HCT116 (cell line): Measurements from ENCODE around the gene IMPACT. TPM values are rescaled to one million over a fixed set of nuclear protein-coding genes. Genes with fewer than 3 reads are reported as not detected.

Source experiments
- ATAC-seq: fragments of 200-7000 bp; cut with Tn5 transposase; 2 replicates; pipeline ENCODE4 v1.9.1; 2020; ENCODE audit warnings: mild to moderate bottlenecking, moderate library complexity
- BruUV-seq: library from RNA; stranded (reverse); fragments of 400-500 nt; replicated peaks from 2 replicates; lab custom pipeline; 2021; lab: Mats Ljungman, UMichigan
- CTCF ChIA-PET: fragments of 300-600 bp; sonication (Branson Sonifier 250); formaldehyde crosslinking; loops from one replicate; lab custom pipeline; 2021; ENCODE audit warnings: antibody characterized with exemption; lab: Charles Lee
- POLR2A ChIA-PET: fragments of 300-600, 350-600 bp; sonication (Branson Sonifier 250); formaldehyde crosslinking; loops from one replicate; lab custom pipeline; 2021; ENCODE audit warnings: antibody characterized with exemption; lab: Charles Lee
- RAD21 ChIA-PET, 2 experiments: fragments of 300-600 bp; sonication (Branson Sonifier 250); formaldehyde crosslinking; loops; one replicate each; lab custom pipeline; 2023; ENCODE audit warnings: low total read pairs in 2 of 2; ENCODE audit not compliant: uncharacterized antibody in 2 of 2, unreplicated experiment in 2 of 2, low non-redundant PET in 1 of 2; lab: Charles Lee
- DNase-seq: peaks from one replicate; pipeline ENCODE4 v3.0.0-alpha.2; 2010; ENCODE audit warnings: low read depth, low spot score
- H2AFZ ChIP-seq: fragments of 200-600 bp; shearing (Covaris generic), sonication (generic); 2 replicates; pipeline ENCODE4 v1.6.1; 2017; ENCODE audit warnings: low read depth, mixed run types, mixed read lengths, antibody characterized with exemption, low read length; ENCODE audit not compliant: poor library complexity, severe bottlenecking
- H3K27ac ChIP-seq: 2 replicates; pipeline ENCODE4 v1.5.1; 2012; ENCODE audit warnings: low read depth, low read length
- H3K27me3 ChIP-seq: fragments of 200-600 bp; sonication (generic); 2 replicates; pipeline ENCODE4 v1.6.1; 2016; ENCODE audit warnings: mixed run types, low read length, mixed read lengths; ENCODE audit not compliant: insufficient read depth
- H3K36me3 ChIP-seq, 2 experiments: fragments of 200-500 bp in 1 of 2; fragments of 200-600 bp in 1 of 2; sonication (Bioruptor generic) in 1 of 2; sonication (generic) in 1 of 2; 2 replicates each; pipeline versions ENCODE4 v1.5.1 to v1.6.1; 2014 to 2016; ENCODE audit warnings: low read length in 2 of 2, inconsistent platforms in 1 of 2, mixed read lengths in 1 of 2, mixed run types in 1 of 2; ENCODE audit not compliant: insufficient read depth in 2 of 2, control insufficient read depth in 1 of 2
- H3K4me1 ChIP-seq, 2 experiments: fragments of 200-600 bp in 1 of 2; sonication (generic) in 1 of 2; 2 replicates each; pipeline versions ENCODE4 v1.5.1 to v1.6.1; 2012 to 2017; ENCODE audit warnings: low read length in 2 of 2, inconsistent platforms in 1 of 2, mild to moderate bottlenecking in 1 of 2, mixed read lengths in 1 of 2, mixed run types in 1 of 2, moderate library complexity in 1 of 2; ENCODE audit not compliant: insufficient read depth in 2 of 2, control insufficient read depth in 1 of 2
- H3K4me2 ChIP-seq: fragments of 200-600 bp; sonication (generic); 2 replicates; pipeline ENCODE4 v1.6.1; 2017; ENCODE audit warnings: mixed run types, low read length, mixed read lengths
- H3K4me3 ChIP-seq, 2 experiments: fragments of 200-600 bp in 1 of 2; sonication (generic) in 1 of 2; replicated peaks in 1 of 2; 2 replicates each; pipeline ENCODE4 v1.5.1; 2011 to 2016; ENCODE audit warnings: low read length in 2 of 2, control low read depth in 1 of 2, low read depth in 1 of 2, mild to moderate bottlenecking in 1 of 2, mixed read lengths in 1 of 2, mixed run types in 1 of 2
- H3K79me2 ChIP-seq: fragments of 200-600 bp; sonication (generic); 2 replicates; pipeline ENCODE4 v1.6.1; 2017; ENCODE audit warnings: mild to moderate bottlenecking, mixed run types, low read length, moderate library complexity, mixed read lengths; ENCODE audit not compliant: insufficient read depth
- H3K9ac ChIP-seq: fragments of 200-600 bp; sonication (generic); 2 replicates; pipeline ENCODE4 v1.6.1; 2016; ENCODE audit warnings: low read length, mixed read lengths
- H3K9me2 ChIP-seq: fragments of 200-600 bp; sonication (generic), shearing (Covaris generic); 2 replicates; pipeline ENCODE4 v1.6.1; 2017; ENCODE audit warnings: mixed run types, mild to moderate bottlenecking, moderate library complexity; ENCODE audit not compliant: insufficient read depth
- H3K9me3 ChIP-seq, 2 experiments: fragments of 200-500 bp in 1 of 2; fragments of 200-600 bp in 1 of 2; sonication (Bioruptor generic) in 1 of 2; sonication (generic) in 1 of 2; 2 replicates each; pipeline ENCODE4 v1.6.1; 2014 to 2017; ENCODE audit warnings: low read length in 2 of 2, mixed read lengths in 2 of 2, inconsistent platforms in 1 of 2, low read depth in 1 of 2, mild to moderate bottlenecking in 1 of 2, mixed run types in 1 of 2, moderate library complexity in 1 of 2; ENCODE audit not compliant: control insufficient read depth in 1 of 2, insufficient read depth in 1 of 2
- H4K20me1 ChIP-seq: fragments of 200-600 bp; sonication (generic), shearing (Covaris generic); 2 replicates; pipeline ENCODE4 v1.6.1; 2017; ENCODE audit warnings: mixed run types, mild to moderate bottlenecking, moderate library complexity; ENCODE audit not compliant: insufficient read depth
- ATF3 ChIP-seq: IDR thresholded peaks from 2 replicates; pipeline ENCODE4 v1.6.1; 2012
- CEBPB ChIP-seq: IDR thresholded peaks from 2 replicates; pipeline ENCODE4 v1.6.1; 2012; ENCODE audit warnings: low read depth
- EZH2 ChIP-seq: fragments of 200-600 bp; sonication (generic); IDR thresholded peaks from 2 replicates; pipeline ENCODE4 v1.6.1; 2017; ENCODE audit warnings: antibody characterized with exemption, mixed run types
- EZH2phosphoT487 ChIP-seq: fragments of 200-600 bp; IDR thresholded peaks from 2 replicates; pipeline ENCODE4 v1.6.1; 2018; ENCODE audit warnings: antibody characterized with exemption, borderline replicate concordance
- FOSL1 ChIP-seq: IDR thresholded peaks from 2 replicates; pipeline ENCODE4 v1.6.1; 2012; ENCODE audit warnings: low read depth
- RAD21 ChIP-seq: IDR thresholded peaks from 2 replicates; pipeline ENCODE4 v1.6.1; 2012; ENCODE audit warnings: low read depth, mild to moderate bottlenecking
- SP1 ChIP-seq: IDR thresholded peaks from 2 replicates; pipeline ENCODE4 v1.6.1; 2012; ENCODE audit warnings: low read depth
- SRF ChIP-seq: IDR thresholded peaks from 2 replicates; pipeline ENCODE4 v1.6.1; 2012; ENCODE audit warnings: low read depth
- TCF7L2 ChIP-seq: IDR thresholded peaks from 2 replicates; pipeline ENCODE4 v1.7.0; 2011; ENCODE audit warnings: borderline replicate concordance, inconsistent platforms; ENCODE audit not compliant: insufficient read depth, insufficient read length; ENCODE audit errors: extremely low read depth
- YY1 ChIP-seq: IDR thresholded peaks from 2 replicates; pipeline ENCODE4 v1.6.1; 2011; ENCODE audit warnings: low read length, low read depth, moderate library complexity, mild to moderate bottlenecking; ENCODE audit not compliant: insufficient replicate concordance; ENCODE audit errors: extremely low read depth
- ZFX ChIP-seq: fragments of 450-650 bp; IDR thresholded peaks from 2 replicates; pipeline ENCODE4 v1.6.1; 2017
- intact Hi-C: fragments of 100-400 bp; cut with micrococcal nuclease; formaldehyde crosslinking; loops from 2 replicates; pipeline ENCODE4 v1.10.0; 2022
- total RNA-seq: library from RNA; stranded (reverse); gene quantifications from one replicate; pipeline ENCODE4 v1.2.1, GENCODE V29; 2021; ENCODE audit not compliant: unreplicated experiment
- TF ChIP-seq, protein P1 (sequence below), 3 experiments: fragments of 200-600 bp in 1 of 3; sonication (generic) in 1 of 3; IDR thresholded peaks in 2 of 3; conservative IDR thresholded peaks in 1 of 3; 2 replicates each; pipeline ENCODE4 v1.5.1; 2012 to 2017; ENCODE audit warnings: low read depth in 2 of 3, low read length in 2 of 3, antibody characterized with exemption in 1 of 3, borderline replicate concordance in 1 of 3, control low read depth in 1 of 3, mild to moderate bottlenecking in 1 of 3, mixed read lengths in 1 of 3, mixed run types in 1 of 3, moderate library complexity in 1 of 3; ENCODE audit not compliant: insufficient read depth in 1 of 3
- TF ChIP-seq, protein P2 (sequence below): IDR thresholded peaks from 2 replicates; pipeline ENCODE4 v1.6.1; 2012; ENCODE audit warnings: low read depth
- TF ChIP-seq, protein P3 (sequence below): IDR thresholded peaks from 2 replicates; pipeline ENCODE4 v1.6.1; 2012

Gene IMPACT
- total RNA-seq, 1 experiment from 2014 or later, result 46.4 TPM

GRCh38 chr18:24420551-24420950 lies 5.9 kb upstream of the IMPACT start (continued):
- TF ChIP-seq, protein P1, sequence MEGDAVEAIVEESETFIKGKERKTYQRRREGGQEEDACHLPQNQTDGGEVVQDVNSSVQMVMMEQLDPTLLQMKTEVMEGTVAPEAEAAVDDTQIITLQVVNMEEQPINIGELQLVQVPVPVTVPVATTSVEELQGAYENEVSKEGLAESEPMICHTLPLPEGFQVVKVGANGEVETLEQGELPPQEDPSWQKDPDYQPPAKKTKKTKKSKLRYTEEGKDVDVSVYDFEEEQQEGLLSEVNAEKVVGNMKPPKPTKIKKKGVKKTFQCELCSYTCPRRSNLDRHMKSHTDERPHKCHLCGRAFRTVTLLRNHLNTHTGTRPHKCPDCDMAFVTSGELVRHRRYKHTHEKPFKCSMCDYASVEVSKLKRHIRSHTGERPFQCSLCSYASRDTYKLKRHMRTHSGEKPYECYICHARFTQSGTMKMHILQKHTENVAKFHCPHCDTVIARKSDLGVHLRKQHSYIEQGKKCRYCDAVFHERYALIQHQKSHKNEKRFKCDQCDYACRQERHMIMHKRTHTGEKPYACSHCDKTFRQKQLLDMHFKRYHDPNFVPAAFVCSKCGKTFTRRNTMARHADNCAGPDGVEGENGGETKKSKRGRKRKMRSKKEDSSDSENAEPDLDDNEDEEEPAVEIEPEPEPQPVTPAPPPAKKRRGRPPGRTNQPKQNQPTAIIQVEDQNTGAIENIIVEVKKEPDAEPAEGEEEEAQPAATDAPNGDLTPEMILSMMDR (IDR thresholded peaks at IDR 0.05 in 2 of 3, conservative IDR thresholded peaks at IDR 0.05 in 1 of 3; ENCODE audit: borderline replicate concordance in 1 of 3, insufficient read depth in 1 of 3, low read depth in 2 of 3, low read length in 2 of 3), result no peak
- TF ChIP-seq EZH2, result no peak
- TF ChIP-seq FOSL1, result no peak
- no peak for TF ChIP-seq RAD21

GRCh38 chr18:24421831-24422230 lies 4.6 kb upstream of the IMPACT start:
- H3K9me3 ChIP-seq, result no peaks in the 10 kb centered on the region
- CTCF ChIA-PET, result no interaction called here
- RAD21 ChIA-PET, result no interaction called here
- ATAC-seq (no peak), DNase-seq (no peak)
- BruUV-seq, result no TSS peak
- H4K20me1 ChIP-seq, result no peaks in the 10 kb centered on the region
- no peak overlapping the region for H3K4me3 ChIP-seq
- H2AFZ ChIP-seq, result no peak overlapping the region
- intact Hi-C loops, result loop anchor here (10.0 kb wide), 1 partner anchor 67 kb away; no protein-coding TSS in a partner anchor
- H3K79me2 ChIP-seq, result peaks cover 1% of the 10 kb centered on the region; the same call in 1 of the 2 replicates
- POLR2A ChIA-PET, result no interaction called here
- peaks cover 0 to 9% of the 10 kb centered on the region in 2 experiments; a peak in 2 of 4 replicates for H3K4me1 ChIP-seq
- no peak overlapping the region for H3K27ac ChIP-seq
- no peak overlapping the region for H3K9ac ChIP-seq
- no peaks in the 10 kb centered on the region for H3K9me2 ChIP-seq
- TF ChIP-seq SP1 (no peak), TCF7L2 (no peak), YY1 (no peak), SRF (no peak), EZH2 (no peak), EZH2phosphoT487 (no peak), FOSL1 (no peak), CEBPB (no peak), ATF3 (no peak), RAD21 (no peak), ZFX (no peak)
- TF ChIP-seq, protein P2, sequence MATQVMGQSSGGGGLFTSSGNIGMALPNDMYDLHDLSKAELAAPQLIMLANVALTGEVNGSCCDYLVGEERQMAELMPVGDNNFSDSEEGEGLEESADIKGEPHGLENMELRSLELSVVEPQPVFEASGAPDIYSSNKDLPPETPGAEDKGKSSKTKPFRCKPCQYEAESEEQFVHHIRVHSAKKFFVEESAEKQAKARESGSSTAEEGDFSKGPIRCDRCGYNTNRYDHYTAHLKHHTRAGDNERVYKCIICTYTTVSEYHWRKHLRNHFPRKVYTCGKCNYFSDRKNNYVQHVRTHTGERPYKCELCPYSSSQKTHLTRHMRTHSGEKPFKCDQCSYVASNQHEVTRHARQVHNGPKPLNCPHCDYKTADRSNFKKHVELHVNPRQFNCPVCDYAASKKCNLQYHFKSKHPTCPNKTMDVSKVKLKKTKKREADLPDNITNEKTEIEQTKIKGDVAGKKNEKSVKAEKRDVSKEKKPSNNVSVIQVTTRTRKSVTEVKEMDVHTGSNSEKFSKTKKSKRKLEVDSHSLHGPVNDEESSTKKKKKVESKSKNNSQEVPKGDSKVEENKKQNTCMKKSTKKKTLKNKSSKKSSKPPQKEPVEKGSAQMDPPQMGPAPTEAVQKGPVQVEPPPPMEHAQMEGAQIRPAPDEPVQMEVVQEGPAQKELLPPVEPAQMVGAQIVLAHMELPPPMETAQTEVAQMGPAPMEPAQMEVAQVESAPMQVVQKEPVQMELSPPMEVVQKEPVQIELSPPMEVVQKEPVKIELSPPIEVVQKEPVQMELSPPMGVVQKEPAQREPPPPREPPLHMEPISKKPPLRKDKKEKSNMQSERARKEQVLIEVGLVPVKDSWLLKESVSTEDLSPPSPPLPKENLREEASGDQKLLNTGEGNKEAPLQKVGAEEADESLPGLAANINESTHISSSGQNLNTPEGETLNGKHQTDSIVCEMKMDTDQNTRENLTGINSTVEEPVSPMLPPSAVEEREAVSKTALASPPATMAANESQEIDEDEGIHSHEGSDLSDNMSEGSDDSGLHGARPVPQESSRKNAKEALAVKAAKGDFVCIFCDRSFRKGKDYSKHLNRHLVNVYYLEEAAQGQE, result no peak
- TF ChIP-seq, protein P1 (IDR thresholded peaks at IDR 0.05 in 2 of 3, conservative IDR thresholded peaks at IDR 0.05 in 1 of 3; ENCODE audit: borderline replicate concordance in 1 of 3, insufficient read depth in 1 of 3, low read depth in 2 of 3, low read length in 2 of 3), result no peak
- TF ChIP-seq, protein P3, sequence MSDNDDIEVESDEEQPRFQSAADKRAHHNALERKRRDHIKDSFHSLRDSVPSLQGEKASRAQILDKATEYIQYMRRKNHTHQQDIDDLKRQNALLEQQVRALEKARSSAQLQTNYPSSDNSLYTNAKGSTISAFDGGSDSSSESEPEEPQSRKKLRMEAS, result no peak
- no peak overlapping the region for H3K4me2 ChIP-seq
- H3K27me3 ChIP-seq, result no peaks in the 10 kb centered on the region
- no peaks in the 10 kb centered on the region for H3K36me3 ChIP-seq
